ENCODE data around the gene TMEM135.

TMEM135 gene

DNA sequence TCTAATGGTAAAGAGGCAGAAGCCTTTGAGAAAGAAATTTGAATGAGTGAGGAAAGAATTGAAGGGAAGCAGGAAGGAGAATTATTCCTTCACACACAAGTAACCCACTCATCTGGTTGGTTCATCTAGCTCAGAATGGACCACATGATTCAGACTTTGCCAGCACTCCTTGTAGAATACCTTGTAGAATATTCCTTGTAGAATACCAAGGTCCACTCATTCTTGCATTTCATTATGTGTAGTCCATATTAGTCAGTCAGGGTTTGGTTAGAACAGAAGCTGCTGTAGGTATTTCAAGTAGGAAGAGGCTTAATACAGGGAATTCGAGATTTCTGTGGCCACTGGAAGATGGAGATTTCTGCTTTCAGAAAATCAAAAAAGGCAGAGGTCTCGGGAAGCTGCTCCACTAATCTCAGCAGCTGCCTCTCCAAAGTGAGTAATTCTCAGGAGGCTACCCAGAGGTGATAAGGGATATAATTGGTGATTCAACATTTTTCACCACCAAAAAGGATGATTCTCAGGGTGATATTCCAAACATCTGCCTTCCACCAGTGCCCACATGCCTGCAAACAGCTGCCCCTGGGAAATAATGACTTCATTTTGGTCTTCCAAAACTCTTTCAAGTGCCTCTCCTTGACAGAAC, 329.1 kb downstream of the TMEM135 start:
- DNase-seq: no peak

DNA sequence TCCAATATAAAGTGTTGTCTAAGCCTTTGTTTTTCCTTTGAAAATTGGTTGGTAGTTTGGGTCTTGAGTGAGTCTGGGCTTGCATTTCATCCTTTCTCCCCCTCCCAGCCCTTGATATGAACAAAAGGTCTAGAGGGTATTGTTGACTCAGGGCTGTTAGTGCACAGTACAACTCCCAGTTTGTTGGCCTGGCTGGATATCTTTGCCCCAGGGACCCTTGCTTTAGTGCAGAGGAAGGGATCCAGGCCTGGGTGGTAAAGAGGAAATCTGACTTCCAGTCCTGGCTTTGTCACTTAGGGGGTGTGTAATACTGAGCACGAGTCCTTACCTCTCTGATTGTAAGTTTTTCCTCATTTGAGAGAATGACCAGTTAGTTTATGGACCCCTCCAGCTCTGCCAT, 330.4 kb downstream of the TMEM135 start:
- DNase-seq: no peak

DNA sequence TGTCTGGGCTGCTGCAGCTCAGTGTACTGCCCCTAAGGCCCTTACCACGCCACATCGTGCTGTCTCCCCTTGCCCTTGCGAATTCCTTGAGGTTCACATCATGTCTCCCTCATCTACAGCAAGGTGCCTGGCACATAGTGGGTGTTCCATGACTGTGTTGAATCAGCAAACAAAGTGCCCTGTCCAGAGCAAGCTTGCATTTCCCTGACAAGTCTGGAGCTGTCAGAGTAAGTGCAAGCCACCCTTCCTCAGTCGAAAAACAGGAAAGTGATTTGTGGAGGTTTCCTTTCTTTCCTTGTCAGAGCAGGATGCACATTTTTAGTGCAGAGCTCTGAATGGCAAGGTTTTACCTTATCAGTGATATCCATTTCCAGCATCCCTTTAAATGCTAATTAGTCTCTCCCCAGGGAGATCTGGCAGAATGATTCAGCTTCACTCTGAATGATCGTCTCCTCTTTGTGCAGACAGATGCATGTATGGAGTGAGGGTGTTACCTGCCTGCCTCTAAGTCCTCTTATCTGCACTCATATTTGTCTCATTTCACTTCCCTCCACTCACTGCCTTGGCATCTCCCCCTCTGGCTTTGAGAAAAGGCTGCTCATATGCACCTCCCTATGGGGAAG, 331.2 kb downstream of the TMEM135 start:
- no peak for DNase-seq

DNA sequence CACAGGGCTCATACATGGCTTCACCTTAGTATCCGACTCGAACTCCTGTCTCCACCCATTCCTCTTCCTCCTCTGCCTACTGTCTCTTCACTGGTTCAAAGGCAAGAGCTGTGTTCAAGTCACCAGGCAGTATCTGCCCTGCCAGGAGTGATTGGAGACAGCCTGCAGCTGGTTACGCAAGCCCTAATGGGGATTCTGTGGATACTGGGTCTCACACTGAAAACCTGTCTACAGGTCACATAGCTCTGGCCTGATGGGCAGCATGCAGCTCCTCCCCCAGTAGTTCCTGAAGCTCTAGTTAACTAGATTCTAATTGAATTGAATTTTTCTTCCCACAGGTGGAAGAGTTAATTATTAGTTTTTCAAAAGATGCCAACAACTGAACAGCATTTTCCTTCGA, 332.2 kb downstream of the TMEM135 start:
- no peak for DNase-seq

DNA sequence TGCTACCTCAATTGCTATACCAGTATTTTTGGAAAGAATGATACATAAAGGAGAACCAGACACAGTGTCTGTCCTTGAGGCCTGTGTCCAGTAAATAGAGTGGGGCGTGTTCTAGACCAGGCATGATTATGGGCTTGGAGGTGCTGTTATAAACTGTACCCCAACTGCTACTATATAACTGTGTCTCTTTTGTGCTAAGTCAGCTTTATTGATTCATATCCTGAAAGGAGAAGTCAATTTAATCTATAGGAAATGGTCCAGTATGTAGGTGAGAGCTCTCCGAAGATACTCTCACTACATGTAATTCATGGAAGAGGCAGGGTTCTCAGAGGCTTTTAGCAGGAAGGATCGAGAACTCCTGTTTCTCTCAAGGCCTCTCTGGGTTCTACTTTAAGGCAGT, 334.3 kb downstream of the TMEM135 start:
- DNase-seq: no peak
